C4-2B (cell line): ENCODE results near the gene POU4F3.
A peak's percentile ranks its signal among the peaks of the same experiment; 100 is the strongest.

ENCODE experiments used
- H3K27ac ChIP-seq: fragments of 450-650 bp; 2 replicates; pipeline ENCODE4 v1.5.1; 2017
- ZFX ChIP-seq: fragments of 450-650 bp; IDR thresholded peaks from 2 replicates; pipeline ENCODE4 v1.6.1; 2017
- TF ChIP-seq, protein P1 (sequence below): fragments of 450-650 bp; conservative IDR thresholded peaks from 2 replicates; pipeline ENCODE4 v1.5.1; 2017; ENCODE audit warnings: mild to moderate bottlenecking

Gene POU4F3

GRCh38 chr5:146369691-146370090, 31.1 kb downstream of the POU4F3 start:
- TF ChIP-seq, protein P1, sequence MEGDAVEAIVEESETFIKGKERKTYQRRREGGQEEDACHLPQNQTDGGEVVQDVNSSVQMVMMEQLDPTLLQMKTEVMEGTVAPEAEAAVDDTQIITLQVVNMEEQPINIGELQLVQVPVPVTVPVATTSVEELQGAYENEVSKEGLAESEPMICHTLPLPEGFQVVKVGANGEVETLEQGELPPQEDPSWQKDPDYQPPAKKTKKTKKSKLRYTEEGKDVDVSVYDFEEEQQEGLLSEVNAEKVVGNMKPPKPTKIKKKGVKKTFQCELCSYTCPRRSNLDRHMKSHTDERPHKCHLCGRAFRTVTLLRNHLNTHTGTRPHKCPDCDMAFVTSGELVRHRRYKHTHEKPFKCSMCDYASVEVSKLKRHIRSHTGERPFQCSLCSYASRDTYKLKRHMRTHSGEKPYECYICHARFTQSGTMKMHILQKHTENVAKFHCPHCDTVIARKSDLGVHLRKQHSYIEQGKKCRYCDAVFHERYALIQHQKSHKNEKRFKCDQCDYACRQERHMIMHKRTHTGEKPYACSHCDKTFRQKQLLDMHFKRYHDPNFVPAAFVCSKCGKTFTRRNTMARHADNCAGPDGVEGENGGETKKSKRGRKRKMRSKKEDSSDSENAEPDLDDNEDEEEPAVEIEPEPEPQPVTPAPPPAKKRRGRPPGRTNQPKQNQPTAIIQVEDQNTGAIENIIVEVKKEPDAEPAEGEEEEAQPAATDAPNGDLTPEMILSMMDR = no peak
- TF ChIP-seq ZFX = no peak
- no peak overlapping the region for H3K27ac ChIP-seq

DNA sequence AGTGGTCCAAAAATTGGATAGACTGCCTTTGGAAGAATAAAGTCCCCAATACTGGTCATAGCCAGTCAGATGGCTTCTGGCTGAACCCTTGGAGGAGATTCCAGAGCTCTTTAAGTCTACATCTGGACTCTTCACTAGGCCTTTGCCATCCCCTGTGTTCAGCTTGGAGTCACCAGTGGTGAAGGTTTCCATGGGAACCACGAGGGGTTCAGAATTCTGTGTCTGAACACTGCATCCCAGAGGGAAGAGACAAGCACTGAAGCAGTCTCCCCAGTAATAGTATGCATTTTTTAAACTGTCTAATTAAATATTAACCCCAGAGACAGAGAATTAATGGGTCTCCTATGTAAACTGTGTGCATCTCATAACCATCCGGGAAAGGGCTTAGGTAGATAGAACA, 38.2 kb downstream of the POU4F3 start:
- TF ChIP-seq, protein P1 = no peak
- TF ChIP-seq ZFX = no peak
- no peak overlapping the region for H3K27ac ChIP-seq

GRCh38 chr5:146378986-146379385, 40.3 kb downstream of the POU4F3 start:
- no peak overlapping the region for H3K27ac ChIP-seq
- TF ChIP-seq ZFX = no peak
- TF ChIP-seq, protein P1 = no peak

GRCh38 chr5:146380714-146381113, 42.1 kb downstream of the POU4F3 start:
- TF ChIP-seq ZFX = no peak
- TF ChIP-seq, protein P1 = no peak
- H3K27ac ChIP-seq = no peak overlapping the region

DNA sequence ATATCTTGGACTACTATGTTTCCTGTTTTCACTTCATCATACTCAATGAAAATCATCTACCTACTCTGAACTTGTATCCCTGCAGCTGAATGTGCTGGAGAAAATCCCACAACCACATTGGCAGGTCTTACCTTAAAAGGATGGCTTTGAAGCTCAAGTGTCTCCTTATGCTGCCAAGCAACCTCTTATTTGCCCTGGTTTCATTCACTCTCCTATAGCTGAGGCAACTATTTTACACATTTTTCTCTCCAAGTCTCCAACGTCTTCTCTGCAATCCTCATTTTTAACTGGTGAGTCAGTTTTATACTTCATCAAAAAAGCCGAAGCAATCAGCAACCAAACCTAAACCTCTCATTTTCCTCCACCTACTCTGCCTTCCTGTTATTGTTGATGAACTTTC, 49.7 kb downstream of the POU4F3 start:
- no peak for TF ChIP-seq ZFX
- TF ChIP-seq, protein P1 = no peak
- H3K27ac ChIP-seq = no peak overlapping the region

DNA sequence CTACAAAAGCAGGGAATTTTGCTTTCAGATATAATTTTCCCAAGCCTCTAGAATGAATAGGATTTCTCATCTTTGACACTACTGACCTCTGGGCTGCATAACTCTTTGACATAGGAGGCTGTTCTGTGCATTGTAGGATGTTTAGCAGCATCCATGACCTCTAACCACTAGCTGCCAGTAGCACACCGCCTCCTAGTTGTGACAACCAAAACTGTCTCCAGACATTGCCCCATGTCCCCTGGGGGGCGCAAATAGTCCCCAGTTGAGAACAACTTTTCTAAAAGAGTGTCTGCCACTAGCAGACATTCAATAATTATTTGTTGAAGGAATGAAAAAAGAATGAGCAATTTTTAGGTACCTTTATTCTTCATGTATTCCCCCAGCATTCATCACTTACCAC, 51.8 kb downstream of the POU4F3 start:
- no peak overlapping the region for H3K27ac ChIP-seq
- TF ChIP-seq, protein P1 = peak; percentile 40
- no peak for TF ChIP-seq ZFX
